T-helper 1 cell (primary cell): ENCODE results near the gene F9.
"Not testable (repeated sequence)": the region's sequence is repeated elsewhere in the genome, so short reads cannot be mapped to it uniquely, and the experiment has no call there.

Source experiments
- DNase-seq, 5 donors: peaks; one replicate each; pipeline ENCODE4 v3.0.0-alpha.2; 2012 to 2020
- total RNA-seq, 4 donors: gene quantifications; one replicate each; lab custom pipeline; 2026; lab: John Stamatoyannopoulos, UW

F9 gene
- 0 reads per million in 4 donors for total RNA-seq

- DNase-seq: no peak
Observed at GRCh38 chrX:139530550-139530949, at the start of gene F9. Gene F9 (plus strand): TSS chrX:139530739. CDS start chrX:139530765, 26 bp downstream.

- DNase-seq: no peak
Observed at GRCh38 chrX:139483699-139484098, 46.8 kb upstream of the F9 start.

- no peak for DNase-seq
Observed at GRCh38 chrX:139484591-139484990, 45.9 kb upstream of the F9 start.

GRCh38 chrX:139495324-139495723 is 35.2 kb upstream of the F9 start:
- DNase-seq: no peak

- DNase-seq: no peak
Observed at GRCh38 chrX:139506333-139506732, 24.2 kb upstream of the F9 start.

GRCh38 chrX:139508099-139508498 is 22.4 kb upstream of the F9 start:
- no peak for DNase-seq

GRCh38 chrX:139518475-139518874 is 12.1 kb upstream of the F9 start:
- DNase-seq: no peak

- DNase-seq: not testable (repeated sequence)
Observed at GRCh38 chrX:139528829-139529228, 1.7 kb upstream of the F9 start.

- no peak for DNase-seq
Observed at GRCh38 chrX:139532834-139533233, 2.3 kb downstream of the F9 start.

GRCh38 chrX:139533444-139533843 is 2.9 kb downstream of the F9 start:
- DNase-seq: no peak

GRCh38 chrX:139538907-139539790 is 8.6 kb downstream of the F9 start:
- no peak for DNase-seq

GRCh38 chrX:139542652-139543051 is 12.1 kb downstream of the F9 start:
- DNase-seq: no peak

- DNase-seq: no peak
Observed at GRCh38 chrX:139543920-139544319, 13.4 kb downstream of the F9 start.

GRCh38 chrX:139544591-139544990 is 14.1 kb downstream of the F9 start:
- no peak for DNase-seq

GRCh38 chrX:139554376-139554775 is 23.8 kb downstream of the F9 start:
- no peak for DNase-seq

- no peak for DNase-seq
Observed at GRCh38 chrX:139554991-139555675, 24.6 kb downstream of the F9 start.

GRCh38 chrX:139559383-139560042 is 29.0 kb downstream of the F9 start:
- peak in 1 of 5 donors; percentile 26 for DNase-seq

GRCh38 chrX:139560221-139560620 is 29.7 kb downstream of the F9 start:
- no peak for DNase-seq

GRCh38 chrX:139563251-139563650 is 32.7 kb downstream of the F9 start:
- DNase-seq: no peak

- no peak for DNase-seq
Observed at GRCh38 chrX:139566981-139567380, 36.4 kb downstream of the F9 start.

GRCh38 chrX:139581068-139581467 is 50.5 kb downstream of the F9 start:
- DNase-seq: no peak

- no peak for DNase-seq
Observed at GRCh38 chrX:139585613-139586012, 55.1 kb downstream of the F9 start.

GRCh38 chrX:139596068-139596467 is 65.5 kb downstream of the F9 start:
- no peak for DNase-seq

GRCh38 chrX:139600105-139600504 is 69.6 kb downstream of the F9 start:
- no peak for DNase-seq
